HepG2 (cell line): ENCODE results near the gene SEMA3B. TPM values are rescaled to one million over a fixed set of nuclear protein-coding genes. Genes with fewer than 3 reads are reported as not detected.
A peak's percentile ranks its signal among the peaks of the same experiment; 100 is the strongest.

Source experiments
- CAMTA2 ChIP-seq: sonication (generic); formaldehyde crosslinking; IDR thresholded peaks from 2 replicates; pipeline ENCODE4 v1.4.0; 2020; ENCODE audit warnings: mild to moderate bottlenecking, missing genetic modification reagents, borderline replicate concordance
- CREBL2 ChIP-seq: sonication (generic); formaldehyde crosslinking; IDR thresholded peaks from 2 replicates; pipeline ENCODE4 v1.8.1; 2023; ENCODE audit warnings: missing genetic modification reagents, mild to moderate bottlenecking, borderline replicate concordance
- FLYWCH1 ChIP-seq: sonication (generic); formaldehyde crosslinking; IDR thresholded peaks from 2 replicates; pipeline ENCODE4 v1.8.1; 2023; ENCODE audit warnings: mild to moderate bottlenecking, missing genetic modification reagents
- GATAD2A ChIP-seq: IDR thresholded peaks from 2 replicates; pipeline ENCODE4 v1.6.1; 2016
- GMEB2 ChIP-seq: IDR thresholded peaks from 2 replicates; pipeline ENCODE4 v1.6.1; 2016; ENCODE audit warnings: missing biosample characterization, missing genetic modification reagents, low read depth
- HCFC1 ChIP-seq: fragments of 150-350 bp; IDR thresholded peaks from 2 replicates; pipeline ENCODE4 v1.6.1; 2014; ENCODE audit warnings: low read depth, low read length
- HMG20A ChIP-seq: IDR thresholded peaks from 2 replicates; pipeline ENCODE4 v1.6.1; 2016; ENCODE audit warnings: borderline replicate concordance
- JUN ChIP-seq: sonication (generic); formaldehyde crosslinking; IDR thresholded peaks from 2 replicates; pipeline ENCODE4 v1.4.0; 2020; ENCODE audit warnings: mild to moderate bottlenecking, missing genetic modification reagents
- KLF6 ChIP-seq: IDR thresholded peaks from 2 replicates; pipeline ENCODE4 v1.8.0; 2016; ENCODE audit warnings: missing biosample characterization, missing genetic modification reagents
- MED1 ChIP-seq: sonication (generic); formaldehyde crosslinking; IDR thresholded peaks from 2 replicates; pipeline ENCODE4 v1.4.0; 2020; ENCODE audit warnings: missing genetic modification reagents
- NR2C2 ChIP-seq: sonication (generic); formaldehyde crosslinking; IDR thresholded peaks from 2 replicates; pipeline ENCODE4 v1.4.0; 2020; ENCODE audit warnings: missing genetic modification reagents, mild to moderate bottlenecking, moderate library complexity, borderline replicate concordance
- POLR2AphosphoS5 ChIP-seq: IDR thresholded peaks from 2 replicates; pipeline ENCODE4 v1.6.1; 2012; ENCODE audit warnings: low read depth, low read length
- POLR2G ChIP-seq: fragments of 200-400 bp; formaldehyde crosslinking; IDR thresholded peaks from 2 replicates; pipeline ENCODE4 v1.6.1; 2018; ENCODE audit warnings: mild to moderate bottlenecking, low read depth, low read length, moderate library complexity
- REPIN1 ChIP-seq: sonication (generic); formaldehyde crosslinking; IDR thresholded peaks from 2 replicates; pipeline ENCODE4 v1.8.0; 2022; ENCODE audit warnings: missing genetic modification reagents, low read depth, mild to moderate bottlenecking, borderline replicate concordance
- SETDB1 ChIP-seq: sonication (generic); formaldehyde crosslinking; IDR thresholded peaks from 2 replicates; pipeline ENCODE4 v1.5.1; 2020; ENCODE audit warnings: missing genetic modification reagents, mild to moderate bottlenecking, borderline replicate concordance
- STAG1 ChIP-seq: sonication (generic); formaldehyde crosslinking; IDR thresholded peaks from 2 replicates; pipeline ENCODE4 v1.4.0; 2020; ENCODE audit warnings: missing genetic modification reagents
- TGIF2 ChIP-seq: IDR thresholded peaks from 2 replicates; pipeline ENCODE4 v1.6.1; 2016; ENCODE audit warnings: control low read depth, missing compliant biosample characterization
- THAP7 ChIP-seq: sonication (generic); formaldehyde crosslinking; IDR thresholded peaks from 2 replicates; pipeline ENCODE4 v1.8.1; 2023; ENCODE audit warnings: mild to moderate bottlenecking, missing genetic modification reagents
- ZNF260 ChIP-seq: sonication (generic); formaldehyde crosslinking; IDR thresholded peaks from 2 replicates; pipeline ENCODE4 v1.4.0; 2020; ENCODE audit warnings: missing genetic modification reagents, low read depth, mild to moderate bottlenecking, borderline replicate concordance
- ZNF326 ChIP-seq: sonication (generic); formaldehyde crosslinking; IDR thresholded peaks from 2 replicates; pipeline ENCODE4 v1.4.0; 2020; ENCODE audit warnings: missing genetic modification reagents, borderline replicate concordance
- ZNF460 ChIP-seq: sonication (generic); formaldehyde crosslinking; IDR thresholded peaks from 2 replicates; pipeline ENCODE4 v1.5.1; 2020; ENCODE audit warnings: missing genetic modification reagents, mild to moderate bottlenecking, borderline replicate concordance
- ZNF562 ChIP-seq: sonication (generic); formaldehyde crosslinking; IDR thresholded peaks from 2 replicates; pipeline ENCODE4 v1.8.0; 2022; ENCODE audit warnings: missing genetic modification reagents, borderline replicate concordance
- ZNF569 ChIP-seq: sonication (generic); formaldehyde crosslinking; IDR thresholded peaks from 2 replicates; pipeline ENCODE4 v1.5.0; 2020; ENCODE audit warnings: mild to moderate bottlenecking, missing genetic modification reagents, moderate library complexity, borderline replicate concordance
- ZNF678 ChIP-seq: sonication (generic); formaldehyde crosslinking; IDR thresholded peaks from 2 replicates; pipeline ENCODE4 v1.4.0; 2020; ENCODE audit warnings: mild to moderate bottlenecking, missing genetic modification reagents
- ZNF879 ChIP-seq: sonication (generic); formaldehyde crosslinking; IDR thresholded peaks from 2 replicates; pipeline ENCODE4 v1.8.1; 2023; ENCODE audit warnings: missing genetic modification reagents
- polyA plus RNA-seq, 8 experiments: library from polyadenylated mRNA; depleted of rRNA in 3 of 8; stranded (reverse) in 7 of 8; unstranded in 1 of 8; fragments of >200 nt; fragmentation: Illumina TruSeq in 4 of 8; extraction: Trizol in 4 of 8; gene quantifications; 2 replicates each; pipeline versions ENCODE4 v1.2.1 to v1.2.3, GENCODE V29; 2011 to 2016; ENCODE audit warnings: low read depth in 4 of 8, missing spikeins in 1 of 8, mixed read lengths in 1 of 8; ENCODE audit not compliant: insufficient read depth in 1 of 8
- total RNA-seq, 5 experiments: library from RNA; depleted of rRNA; stranded (reverse); fragments of >200 nt; fragmentation: Illumina TruSeq; extraction: Trizol; gene quantifications; 2 replicates each; pipeline ENCODE4 v1.2.3, GENCODE V29; 2016; ENCODE audit warnings: low read depth in 1 of 5
- TF ChIP-seq, protein P1 (sequence below): sonication (generic); formaldehyde crosslinking; IDR thresholded peaks from 2 replicates; pipeline ENCODE4 v1.4.0; 2020; ENCODE audit warnings: missing genetic modification reagents, borderline replicate concordance

The SEMA3B gene
- total and polyA plus RNA-seq, 2 of the 13 experiments (the other 11 are each of a cell fraction or from before 2014, with no cell fraction given), result 93.2 to 158 TPM

- no peak for TF ChIP-seq ZNF562 (CRISPR knock-in tag)
- no peak for TF ChIP-seq GMEB2
- TF ChIP-seq ZNF569, result 0 out of 2 replicates have a peak, but pooled peaks have one; percentile 76
- no peak for TF ChIP-seq ZNF260 (CRISPR knock-in tag)
- no peak for TF ChIP-seq ZNF326 (CRISPR knock-in tag)
- peak; percentile 21; the same call in 1 of the 2 replicates for TF ChIP-seq GATAD2A (CRISPR knock-in tag)
- TF ChIP-seq THAP7 (CRISPR knock-in tag), result no peak
- peak; percentile 99 for TF ChIP-seq POLR2AphosphoS5
- TF ChIP-seq POLR2G, result peak; percentile 99
- TF ChIP-seq CAMTA2 (CRISPR knock-in tag), result peak; percentile 81; the same call in 1 of the 2 replicates
- TF ChIP-seq KLF6 (CRISPR knock-in tag), result peak; percentile 49; the same call in 1 of the 2 replicates
- peak; percentile 67; the same call in 1 of the 2 replicates for TF ChIP-seq NR2C2 (CRISPR knock-in tag)
- TF ChIP-seq FLYWCH1 (CRISPR knock-in tag), result 0 out of 2 replicates have a peak, but pooled peaks have one; percentile 78
- TF ChIP-seq JUN (CRISPR knock-in tag), result no peak; the same call in none of the 2 replicates
- TF ChIP-seq HMG20A (CRISPR knock-in tag), result no peak; the same call in 1 of the 2 replicates
- peak; percentile 91 for TF ChIP-seq REPIN1
- TF ChIP-seq MED1, result peak; percentile 46
- peak; percentile 71; the same call in 1 of the 2 replicates for TF ChIP-seq ZNF460 (CRISPR knock-in tag)
- peak; percentile 63 for TF ChIP-seq STAG1 (CRISPR knock-in tag)
- TF ChIP-seq ZNF678 (CRISPR knock-in tag), result no peak
- TF ChIP-seq ZNF879, result no peak
- TF ChIP-seq, protein P1, sequence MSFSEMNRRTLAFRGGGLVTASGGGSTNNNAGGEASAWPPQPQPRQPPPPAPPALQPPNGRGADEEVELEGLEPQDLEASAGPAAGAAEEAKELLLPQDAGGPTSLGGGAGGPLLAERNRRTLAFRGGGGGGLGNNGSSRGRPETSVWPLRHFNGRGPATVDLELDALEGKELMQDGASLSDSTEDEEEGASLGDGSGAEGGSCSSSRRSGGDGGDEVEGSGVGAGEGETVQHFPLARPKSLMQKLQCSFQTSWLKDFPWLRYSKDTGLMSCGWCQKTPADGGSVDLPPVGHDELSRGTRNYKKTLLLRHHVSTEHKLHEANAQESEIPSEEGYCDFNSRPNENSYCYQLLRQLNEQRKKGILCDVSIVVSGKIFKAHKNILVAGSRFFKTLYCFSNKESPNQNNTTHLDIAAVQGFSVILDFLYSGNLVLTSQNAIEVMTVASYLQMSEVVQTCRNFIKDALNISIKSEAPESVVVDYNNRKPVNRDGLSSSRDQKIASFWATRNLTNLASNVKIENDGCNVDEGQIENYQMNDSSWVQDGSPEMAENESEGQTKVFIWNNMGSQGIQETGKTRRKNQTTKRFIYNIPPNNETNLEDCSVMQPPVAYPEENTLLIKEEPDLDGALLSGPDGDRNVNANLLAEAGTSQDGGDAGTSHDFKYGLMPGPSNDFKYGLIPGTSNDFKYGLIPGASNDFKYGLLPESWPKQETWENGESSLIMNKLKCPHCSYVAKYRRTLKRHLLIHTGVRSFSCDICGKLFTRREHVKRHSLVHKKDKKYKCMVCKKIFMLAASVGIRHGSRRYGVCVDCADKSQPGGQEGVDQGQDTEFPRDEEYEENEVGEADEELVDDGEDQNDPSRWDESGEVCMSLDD (CRISPR knock-in tag), result no peak
- no peak for TF ChIP-seq CREBL2 (CRISPR knock-in tag)
- no peak for TF ChIP-seq HCFC1
- TF ChIP-seq SETDB1 (CRISPR knock-in tag), result no peak
- no peak; the same call in 1 of the 2 replicates for TF ChIP-seq TGIF2
Measured at GRCh38 chr3:50303013-50303815, 34.3 kb downstream of the SEMA3B start, which contains the start of gene HYAL1 (continued).
